ENCODE results near the gene TANGO6. TPM values are rescaled to one million over a fixed set of nuclear protein-coding genes. Genes with fewer than 3 reads are reported as not detected.

The TANGO6 gene
- total RNA-seq, 4 donors from 2014 or later: 16.7 to 24.4 (median 20.2) TPM

DNA sequence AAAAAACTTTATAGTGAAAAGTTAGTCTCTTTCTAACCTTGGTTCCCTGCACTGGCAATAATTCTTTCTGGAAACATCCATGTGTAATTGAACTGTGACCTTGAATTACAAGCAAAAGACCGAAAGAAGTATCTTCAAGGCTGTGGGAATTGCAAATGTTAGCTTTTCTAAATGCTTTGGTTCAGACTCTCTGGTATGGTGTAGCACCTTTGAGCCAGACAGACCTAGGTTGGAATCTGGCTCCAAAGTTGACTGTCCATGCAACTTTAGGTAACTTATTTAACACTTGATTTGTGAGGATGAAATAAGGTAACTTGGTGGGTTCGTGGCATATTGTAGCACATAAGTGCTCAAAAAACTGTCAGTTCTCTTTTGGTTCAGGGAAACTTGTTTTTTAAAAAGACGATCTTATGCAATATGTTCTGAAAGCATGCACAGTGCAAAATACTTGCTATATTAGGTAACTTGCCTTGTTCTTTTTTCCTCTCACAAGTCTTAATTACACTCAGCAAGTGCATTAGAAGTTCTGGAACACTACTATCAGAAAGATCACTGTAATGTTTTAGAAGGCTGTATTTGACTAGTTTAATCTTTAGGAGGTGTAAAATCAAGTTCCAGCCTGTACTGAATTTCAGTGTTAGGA, 46.3 kb downstream of the TANGO6 start:
- no peak for DNase-seq
- Histone ChIP-seq H3K36me3 (no peaks in the 10 kb centered on the region), H3K27ac (no peak overlapping the region), H3K4me3 (replicated peaks in 1 of 3) (no peak overlapping the region), H3K4me1 (peaks cover 0 to 3% of the 10 kb centered on the region in 2 donors), H3K27me3 (no peaks in the 10 kb centered on the region), H3K9me3 (no peaks in the 10 kb centered on the region)
- WGBS, 2 donors: 89 to 92% methylated on average over 3 of the region's 3 CpGs
- no peak for TF ChIP-seq POLR2A (IDR thresholded peaks at IDR 0.05)
- TF ChIP-seq, protein P1, sequence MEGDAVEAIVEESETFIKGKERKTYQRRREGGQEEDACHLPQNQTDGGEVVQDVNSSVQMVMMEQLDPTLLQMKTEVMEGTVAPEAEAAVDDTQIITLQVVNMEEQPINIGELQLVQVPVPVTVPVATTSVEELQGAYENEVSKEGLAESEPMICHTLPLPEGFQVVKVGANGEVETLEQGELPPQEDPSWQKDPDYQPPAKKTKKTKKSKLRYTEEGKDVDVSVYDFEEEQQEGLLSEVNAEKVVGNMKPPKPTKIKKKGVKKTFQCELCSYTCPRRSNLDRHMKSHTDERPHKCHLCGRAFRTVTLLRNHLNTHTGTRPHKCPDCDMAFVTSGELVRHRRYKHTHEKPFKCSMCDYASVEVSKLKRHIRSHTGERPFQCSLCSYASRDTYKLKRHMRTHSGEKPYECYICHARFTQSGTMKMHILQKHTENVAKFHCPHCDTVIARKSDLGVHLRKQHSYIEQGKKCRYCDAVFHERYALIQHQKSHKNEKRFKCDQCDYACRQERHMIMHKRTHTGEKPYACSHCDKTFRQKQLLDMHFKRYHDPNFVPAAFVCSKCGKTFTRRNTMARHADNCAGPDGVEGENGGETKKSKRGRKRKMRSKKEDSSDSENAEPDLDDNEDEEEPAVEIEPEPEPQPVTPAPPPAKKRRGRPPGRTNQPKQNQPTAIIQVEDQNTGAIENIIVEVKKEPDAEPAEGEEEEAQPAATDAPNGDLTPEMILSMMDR (IDR thresholded peaks at IDR 0.05): no peak
- intact Hi-C loops (cut with DNase I): no loop called here

DNA sequence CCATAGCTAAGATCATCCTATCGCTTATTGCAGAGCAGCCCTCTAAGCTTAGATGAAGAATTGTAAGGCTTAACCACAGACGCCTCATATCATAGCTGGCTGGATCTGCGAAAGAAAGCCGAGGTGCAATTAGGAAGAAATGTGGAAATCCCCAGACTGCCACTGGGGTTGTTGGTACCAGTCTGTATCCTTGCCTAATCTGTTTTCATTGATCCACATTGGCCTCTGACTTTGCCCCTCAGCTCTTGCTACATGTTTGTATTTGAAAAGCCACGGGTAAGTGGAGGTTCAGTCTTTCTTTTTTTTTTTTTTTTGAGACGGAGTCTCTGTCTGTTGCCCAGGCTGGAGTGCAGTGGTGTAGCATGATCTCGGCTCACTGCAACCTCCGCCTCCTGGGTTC, 48.9 kb downstream of the TANGO6 start:
- no peak overlapping the region for H3K4me3 ChIP-seq (replicated peaks in 1 of 3)
- H3K36me3 ChIP-seq: no peaks in the 10 kb centered on the region
- TF ChIP-seq, protein P1 (IDR thresholded peaks at IDR 0.05): no peak
- no peak for TF ChIP-seq POLR2A (IDR thresholded peaks at IDR 0.05)
- intact Hi-C loops (cut with DNase I): no loop called here
- peaks cover 0 to 3% of the 10 kb centered on the region in 2 donors for H3K4me1 ChIP-seq
- no peak for DNase-seq
- H3K9me3 ChIP-seq: no peaks in the 10 kb centered on the region
- 82 to 93% methylated on average over 8 of the region's 8 CpGs for WGBS, 2 donors
- no peaks in the 10 kb centered on the region for H3K27me3 ChIP-seq
- no peak overlapping the region for H3K27ac ChIP-seq

- no peak overlapping the region for H3K27ac ChIP-seq
- TF ChIP-seq, protein P1 (IDR thresholded peaks at IDR 0.05): no peak
- no peak for TF ChIP-seq POLR2A (IDR thresholded peaks at IDR 0.05)
- no peaks in the 10 kb centered on the region for H3K27me3 ChIP-seq
- no peak for DNase-seq
- H3K4me1 ChIP-seq: peaks cover 0 to 3% of the 10 kb centered on the region in 2 donors
- intact Hi-C loops (cut with DNase I): no loop called here
- no peaks in the 10 kb centered on the region for H3K9me3 ChIP-seq
- H3K36me3 ChIP-seq: no peaks in the 10 kb centered on the region
- no peak overlapping the region for H3K4me3 ChIP-seq (replicated peaks in 1 of 3)
- 96 to 99% methylated on average over 2 of the region's 2 CpGs for WGBS, 2 donors
Observed at GRCh38 chr16:68892898-68893297, 49.6 kb downstream of the TANGO6 start.

- Histone ChIP-seq H3K4me3 (replicated peaks in 1 of 3) (no peak overlapping the region), H3K9me3 (no peaks in the 10 kb centered on the region), H3K36me3 (no peaks in the 10 kb centered on the region), H3K27me3 (no peaks in the 10 kb centered on the region), H3K4me1 (peaks cover 0 to 3% of the 10 kb centered on the region in 2 donors), H3K27ac (no peak overlapping the region)
- peak in 1 of 2 donors; percentile 13 for DNase-seq
- intact Hi-C loops (cut with DNase I): no loop called here
- no peak for TF ChIP-seq POLR2A (IDR thresholded peaks at IDR 0.05)
- TF ChIP-seq, protein P1 (IDR thresholded peaks at IDR 0.05): no peak
- WGBS, 2 donors: 82 to 84% methylated on average over 11 of the region's 11 CpGs
Observed at GRCh38 chr16:68893710-68894705, 50.7 kb downstream of the TANGO6 start.

GRCh38 chr16:68894714-68895113, 51.4 kb downstream of the TANGO6 start:
- no peak for TF ChIP-seq POLR2A (IDR thresholded peaks at IDR 0.05)
- TF ChIP-seq, protein P1 (IDR thresholded peaks at IDR 0.05): no peak

More at GRCh38 chr16:68894714-68895113, 51.4 kb downstream of the TANGO6 start:
- H3K27ac ChIP-seq: no peak overlapping the region
- intact Hi-C loops (cut with DNase I): no loop called here
- no peak for DNase-seq
- H3K4me3 ChIP-seq (replicated peaks in 1 of 3): no peak overlapping the region
- H3K9me3 ChIP-seq: no peaks in the 10 kb centered on the region
- WGBS, 2 donors: 92 to 94% methylated on average over 5 of the region's 5 CpGs
- no peaks in the 10 kb centered on the region for H3K36me3 ChIP-seq
- peaks cover 0 to 3% of the 10 kb centered on the region in 2 donors for H3K4me1 ChIP-seq
- no peaks in the 10 kb centered on the region for H3K27me3 ChIP-seq
